H1 (cell line): ENCODE results near the gene UBE2D2.

Experiments used
- ATF3 ChIP-seq: IDR thresholded peaks from 2 replicates; pipeline ENCODE4 v1.6.1; 2011; ENCODE audit warnings: low read depth, mild to moderate bottlenecking, low read length; ENCODE audit not compliant: insufficient read depth
- CEBPB ChIP-seq: IDR thresholded peaks from 2 replicates; pipeline ENCODE4 v1.6.1; 2012; ENCODE audit warnings: low read depth, low read length
- CHD7 ChIP-seq: fragments of 300-600 bp; sonication (generic); IDR thresholded peaks from 2 replicates; pipeline ENCODE4 v1.7.1; 2012; ENCODE audit warnings: low read length, moderate library complexity, mild to moderate bottlenecking, inconsistent platforms; ENCODE audit not compliant: insufficient replicate concordance
- CTCF ChIP-seq, 3 experiments: IDR thresholded peaks; 1 replicate in 2 of 3; 2 replicates in 1 of 3; pipeline versions ENCODE4 v1.5.1 to v1.6.1; 2011; ENCODE audit warnings: low read length in 3 of 3, mild to moderate bottlenecking in 3 of 3, inconsistent platforms in 2 of 3, low read depth in 1 of 3, moderate library complexity in 1 of 3; ENCODE audit not compliant: insufficient read depth in 1 of 3; ENCODE audit errors: control extremely low read depth in 1 of 3
- EGR1 ChIP-seq: IDR thresholded peaks from 2 replicates; pipeline ENCODE4 v1.6.1; 2011; ENCODE audit warnings: low read depth, low read length, borderline replicate concordance
- EZH2 ChIP-seq: fragments of 200-600 bp; sonication (generic); IDR thresholded peaks from 2 replicates; pipeline ENCODE4 v1.7.1; 2012; ENCODE audit warnings: low read depth, mild to moderate bottlenecking, moderate library complexity, low read length, inconsistent platforms; ENCODE audit not compliant: severe bottlenecking
- GABPA ChIP-seq: IDR thresholded peaks from 2 replicates; pipeline ENCODE4 v1.6.1; 2011; ENCODE audit warnings: mild to moderate bottlenecking, low read length, moderate library complexity, borderline replicate concordance; ENCODE audit not compliant: insufficient read depth
- POLR2A ChIP-seq, 2 experiments: IDR thresholded peaks; 1 replicate in 1 of 2; 2 replicates in 1 of 2; pipeline ENCODE4 v1.6.1; 2011; ENCODE audit warnings: low read depth in 2 of 2, low read length in 2 of 2, mild to moderate bottlenecking in 2 of 2; ENCODE audit errors: control extremely low read depth in 1 of 2
- RFX5 ChIP-seq: IDR thresholded peaks from 2 replicates; pipeline ENCODE4 v1.6.1; 2011; ENCODE audit warnings: low read depth, low read length, improper control_type of control experiment, borderline replicate concordance
- SP2 ChIP-seq: IDR thresholded peaks from 2 replicates; pipeline ENCODE4 v1.6.1; 2012; ENCODE audit warnings: mild to moderate bottlenecking, low read length, inconsistent platforms
- SP4 ChIP-seq: IDR thresholded peaks from 2 replicates; pipeline ENCODE4 v1.6.1; 2012; ENCODE audit warnings: low read length, inconsistent platforms
- YY1 ChIP-seq: IDR thresholded peaks from 2 replicates; pipeline ENCODE4 v1.6.1; 2011; ENCODE audit warnings: low read depth, mild to moderate bottlenecking, low read length

DNA sequence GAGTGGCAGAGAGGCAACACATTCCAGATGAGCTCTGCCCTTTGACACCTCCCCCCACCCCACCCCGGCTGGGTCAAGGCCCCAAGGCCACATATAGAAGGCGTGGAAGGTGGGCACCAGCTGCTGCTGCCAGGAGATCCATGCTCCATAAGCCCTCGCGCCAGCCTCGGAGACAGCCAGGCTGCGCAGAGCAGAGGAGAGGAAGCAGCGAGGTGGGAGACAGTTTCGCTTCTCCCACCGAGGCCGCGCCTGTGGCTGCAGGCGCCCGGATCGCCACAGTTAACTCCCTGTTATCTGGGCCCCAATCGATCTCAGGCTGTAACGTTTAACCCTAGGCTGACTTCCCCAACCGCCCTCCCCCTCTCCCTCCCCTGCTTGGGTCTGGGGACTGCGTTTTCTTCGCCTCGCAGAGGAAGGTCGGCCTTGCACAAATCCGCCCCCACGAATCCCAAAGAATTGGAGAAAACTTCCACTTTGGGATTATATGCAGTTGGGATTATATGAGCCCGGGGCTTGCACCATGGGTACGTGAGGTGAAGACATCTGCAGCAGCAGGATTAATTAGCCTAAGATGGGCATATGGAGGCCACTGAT is 85.9 kb downstream of the UBE2D2 start:
- TF ChIP-seq SP2 (no peak), CTCF (IDR thresholded peaks at IDR 0.05; ENCODE audit: control extremely low read depth in 1 of 3, insufficient read depth in 1 of 3, low read depth in 1 of 3, low read length in 3 of 3) (no peak), GABPA (no peak), EZH2 (peak; percentile 32), EGR1 (no peak), ATF3 (no peak), CHD7 (no peak), SP4 (no peak), CEBPB (no peak), YY1 (no peak), POLR2A (IDR thresholded peaks at IDR 0.05; ENCODE audit: control extremely low read depth in 1 of 2, low read depth in 2 of 2, low read length in 2 of 2) (no peak), RFX5 (no peak)
